Measurements from ENCODE around the gene DACT3.

The DACT3 gene

GRCh38 chr19:46687438-46688145 lies 26.6 kb upstream of the DACT3 start:
- DNase-seq (ENCODE audit: extremely low read depth, low read depth), result no peak
- TF ChIP-seq CTCF (IDR thresholded peaks at IDR 0.05; ENCODE audit: low read depth, low read length), result no peak

- TF ChIP-seq CTCF (IDR thresholded peaks at IDR 0.05; ENCODE audit: low read depth, low read length), result no peak
- DNase-seq (ENCODE audit: extremely low read depth, low read depth), result no peak
Measured at GRCh38 chr19:46685189-46685588, 24.2 kb upstream of the DACT3 start.

- DNase-seq (ENCODE audit: extremely low read depth, low read depth), result no peak
- TF ChIP-seq CTCF (IDR thresholded peaks at IDR 0.05; ENCODE audit: low read depth, low read length), result no peak
Measured at GRCh38 chr19:46678110-46678732, 17.2 kb upstream of the DACT3 start.

- TF ChIP-seq CTCF (IDR thresholded peaks at IDR 0.05; ENCODE audit: low read depth, low read length), result no peak
- DNase-seq (ENCODE audit: extremely low read depth, low read depth), result no peak
Measured at GRCh38 chr19:46674416-46675178, 13.6 kb upstream of the DACT3 start.

- TF ChIP-seq CTCF (IDR thresholded peaks at IDR 0.05; ENCODE audit: low read depth, low read length), result no peak
- DNase-seq (ENCODE audit: extremely low read depth, low read depth), result no peak
Measured at GRCh38 chr19:46670813-46671212, 9.8 kb upstream of the DACT3 start.

- DNase-seq (ENCODE audit: extremely low read depth, low read depth), result no peak
- no peak for TF ChIP-seq CTCF (IDR thresholded peaks at IDR 0.05; ENCODE audit: low read depth, low read length)
Measured at GRCh38 chr19:46668662-46669061, 7.7 kb upstream of the DACT3 start.

GRCh38 chr19:46665072-46665471 lies 4.1 kb upstream of the DACT3 start:
- no peak for TF ChIP-seq CTCF (IDR thresholded peaks at IDR 0.05; ENCODE audit: low read depth, low read length)
- no peak for DNase-seq (ENCODE audit: extremely low read depth, low read depth)

Measured in AG09319 (cell line).